K562 (cell line): Measurements from ENCODE around the gene RNF207. TPM values are rescaled to one million over a fixed set of nuclear protein-coding genes. Genes with fewer than 3 reads are reported as not detected.

ENCODE experiments used
- ATF7 ChIP-seq: fragments of 450-650 bp; IDR thresholded peaks from 2 replicates; pipeline ENCODE4 v1.7.1; 2014; ENCODE audit warnings: mild to moderate bottlenecking, moderate library complexity
- CSDE1 ChIP-seq, 2 experiments: fragments of 450-650 bp; IDR thresholded peaks; 2 replicates each; pipeline ENCODE4 v1.6.1; 2016; ENCODE audit warnings: mild to moderate bottlenecking in 1 of 2
- GABPB1 ChIP-seq: sonication (generic); formaldehyde crosslinking; IDR thresholded peaks from 2 replicates; pipeline ENCODE4 v1.8.0; 2022; ENCODE audit warnings: mild to moderate bottlenecking, missing genetic modification reagents
- KDM4B ChIP-seq, 2 experiments: fragments of 450-650 bp in 1 of 2; sonication (generic) in 1 of 2; IDR thresholded peaks; 2 replicates each; pipeline ENCODE4 v1.6.1; 2016 to 2017; ENCODE audit warnings: borderline replicate concordance in 2 of 2, antibody characterized with exemption in 1 of 2, low read depth in 1 of 2, mild to moderate bottlenecking in 1 of 2
- MCM3 ChIP-seq: fragments of 450-650 bp; IDR thresholded peaks from 2 replicates; pipeline ENCODE4 v1.6.1; 2016
- MCM5 ChIP-seq: fragments of 450-650 bp; IDR thresholded peaks from 2 replicates; pipeline ENCODE4 v1.6.1; 2016; ENCODE audit warnings: low read depth
- PML ChIP-seq: IDR thresholded peaks from 2 replicates; pipeline ENCODE4 v1.6.1; 2012; ENCODE audit warnings: low read length, inconsistent platforms
- PURB ChIP-seq: sonication (generic); formaldehyde crosslinking; IDR thresholded peaks from 2 replicates; pipeline ENCODE4 v1.9.0; 2021; ENCODE audit warnings: low read depth, mild to moderate bottlenecking, missing genetic modification reagents
- RB1 ChIP-seq: fragments of 450-650 bp; IDR thresholded peaks from 2 replicates; pipeline ENCODE4 v1.6.1; 2017; ENCODE audit warnings: low read depth, mild to moderate bottlenecking
- RFX7 ChIP-seq: fragments of 250-450 bp; sonication (Bioruptor Pico); IDR thresholded peaks from 2 replicates; pipeline ENCODE4 v1.5.1; 2021; ENCODE audit warnings: mild to moderate bottlenecking
- SETDB1 ChIP-seq: IDR thresholded peaks from one replicate; pipeline ENCODE4 v1.6.1; 2012; ENCODE audit warnings: low read length, control low read depth, inconsistent platforms
- SMARCE1 ChIP-seq: fragments of 450-650 bp; IDR thresholded peaks from 2 replicates; pipeline ENCODE4 v1.7.1; 2016; ENCODE audit warnings: mild to moderate bottlenecking
- TAF7 ChIP-seq: fragments of 450-650 bp; IDR thresholded peaks from 2 replicates; pipeline ENCODE4 v1.6.1; 2016; ENCODE audit warnings: missing genetic modification characterization, missing compliant biosample characterization
- TGIF2 ChIP-seq: sonication (generic); formaldehyde crosslinking; IDR thresholded peaks from 2 replicates; pipeline ENCODE4 v1.8.1; 2022; ENCODE audit warnings: mild to moderate bottlenecking, missing genetic modification reagents, moderate library complexity
- ZNF197 ChIP-seq: fragments of 200-800 bp; sonication (Bioruptor generic); IDR thresholded peaks from 2 replicates; pipeline ENCODE4 v1.6.1; 2016; ENCODE audit warnings: low read depth, missing genetic modification characterization, missing compliant biosample characterization
- ZNF324 ChIP-seq: fragments of 250-450 bp; sonication (Bioruptor Pico); IDR thresholded peaks from 2 replicates; pipeline ENCODE4 v1.4.0; 2020; ENCODE audit warnings: mild to moderate bottlenecking
- ZSCAN29 ChIP-seq: fragments of 450-650 bp; IDR thresholded peaks from 2 replicates; pipeline ENCODE4 v1.6.1; 2017
- ZSCAN32 ChIP-seq: fragments of 450-650 bp; formaldehyde crosslinking; IDR thresholded peaks from 2 replicates; pipeline ENCODE4 v1.4.0; 2020; ENCODE audit warnings: mild to moderate bottlenecking, moderate library complexity
- polyA plus RNA-seq, 8 experiments: library from polyadenylated mRNA; depleted of rRNA in 4 of 8; stranded (reverse) in 5 of 8; unstranded in 3 of 8; fragments of >200 nt; fragmentation: Nextera tagmentation in 2 of 8; fragmentation: Illumina TruSeq in 1 of 8; extraction: Ambion mirVana in 2 of 8; extraction: Trizol in 1 of 8; gene quantifications; 2 replicates each; pipeline versions ENCODE4 v1.2.1 to v1.2.3, GENCODE V29; 2011 to 2014; ENCODE audit warnings: inconsistent platforms in 1 of 8, missing spikeins in 1 of 8
- total RNA-seq, 7 experiments: library from RNA; depleted of rRNA in 6 of 7; stranded (reverse); fragments of >200 nt in 6 of 7; fragmentation: Illumina TruSeq in 2 of 7; extraction: Trizol in 2 of 7; gene quantifications; 2 replicates each; pipeline versions ENCODE4 v1.2.1 to v1.2.3, GENCODE V29; 2011 to 2021; ENCODE audit warnings: low replicate concordance in 1 of 7
- TF ChIP-seq, protein P1 (sequence below): fragments of 250-450 bp; sonication (Bioruptor Pico); IDR thresholded peaks from 2 replicates; pipeline ENCODE4 v1.4.0; 2020; ENCODE audit warnings: mild to moderate bottlenecking, moderate library complexity
- TF ChIP-seq, protein P2 (sequence below): IDR thresholded peaks from 3 replicates; pipeline ENCODE4 v1.6.1; 2011; ENCODE audit warnings: borderline replicate concordance, mild to moderate bottlenecking, moderate library complexity; ENCODE audit not compliant: insufficient read length; ENCODE audit errors: extremely low read depth
- TF ChIP-seq, protein P3 (sequence below): fragments of 250-450 bp; sonication (Bioruptor Pico); IDR thresholded peaks from 2 replicates; pipeline ENCODE4 v1.5.0; 2021

The RNF207 gene
- total and polyA plus RNA-seq, 9 of the 15 experiments (the other 6 are each of a cell fraction or from before 2014, with no cell fraction given) = 2.7 to 30.6 (median 12.9) TPM

DNA sequence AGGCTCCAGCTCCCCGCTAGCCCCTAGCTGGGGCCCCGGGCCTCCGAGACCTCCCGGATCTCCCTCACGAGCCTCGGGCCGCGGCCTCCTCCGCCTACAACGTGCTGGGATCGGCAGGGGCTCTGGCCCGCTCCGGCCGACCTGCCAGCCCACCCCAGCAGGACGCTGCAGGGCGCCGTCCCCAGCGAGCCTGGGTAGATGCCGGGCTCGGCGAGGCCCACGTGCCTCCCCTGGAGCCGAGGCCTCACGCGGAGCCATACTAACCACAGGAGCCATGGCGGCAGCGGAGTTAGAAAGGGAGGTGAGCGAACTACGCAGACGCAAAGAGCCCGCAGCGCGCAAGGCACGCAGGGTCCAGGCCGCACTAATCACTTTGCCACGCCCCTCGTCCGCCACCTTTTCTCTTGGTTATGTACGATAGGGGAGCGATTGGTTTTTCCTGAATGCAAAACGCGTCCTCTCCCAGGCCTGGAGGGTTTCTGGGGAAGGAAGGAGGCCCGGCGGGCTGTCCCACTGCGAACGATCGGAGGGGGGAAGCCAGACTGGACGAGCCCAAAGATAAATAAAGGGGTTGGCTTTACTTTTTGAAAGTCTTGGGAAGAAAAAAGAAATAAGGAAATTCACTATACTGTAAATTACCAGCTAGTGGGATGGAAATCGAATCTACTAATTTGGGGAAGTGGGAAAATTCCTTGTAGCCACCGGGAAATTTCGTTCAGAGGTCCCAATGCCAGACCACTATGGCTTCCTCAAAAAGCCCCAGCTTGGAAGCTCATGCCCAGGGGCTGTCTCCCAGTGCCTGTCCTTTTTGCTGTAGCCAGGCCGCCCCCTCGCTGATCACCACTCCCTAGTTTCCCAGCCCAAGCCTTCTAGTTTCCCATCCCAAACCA is 6.4 kb upstream of the RNF207 start, which contains the start of gene RPL22 (continued):
- TF ChIP-seq PURB (CRISPR knock-in tag) (no peak), MCM3 (no peak), TGIF2 (CRISPR knock-in tag) (no peak), ATF7 (peak; percentile 99), SETDB1 (no peak), ZSCAN32 (CRISPR knock-in tag) (no peak), ZSCAN29 (0 out of 2 replicates have a peak, but pooled peaks have one; percentile 48), RB1 (peak; percentile 80), ZNF324 (0 out of 2 replicates have a peak, but pooled peaks have one; percentile 35), PML (peak; percentile 88), RFX7 (CRISPR knock-in tag) (no peak), SMARCE1 (0 out of 2 replicates have a peak, but pooled peaks have one; percentile 52), CSDE1 (IDR thresholded peaks at IDR 0.05) (no peak), MCM5 (no peak), TAF7 (tag) (peak; percentile 89), ZNF197 (CRISPR knock-in tag) (no peak), GABPB1 (CRISPR knock-in tag) (peak; percentile 84), KDM4B (IDR thresholded peaks at IDR 0.05; ENCODE audit: borderline replicate concordance in 2 of 2, low read depth in 1 of 2) (no peak; a peak in 1 of 4 replicates)
- TF ChIP-seq, protein P1, sequence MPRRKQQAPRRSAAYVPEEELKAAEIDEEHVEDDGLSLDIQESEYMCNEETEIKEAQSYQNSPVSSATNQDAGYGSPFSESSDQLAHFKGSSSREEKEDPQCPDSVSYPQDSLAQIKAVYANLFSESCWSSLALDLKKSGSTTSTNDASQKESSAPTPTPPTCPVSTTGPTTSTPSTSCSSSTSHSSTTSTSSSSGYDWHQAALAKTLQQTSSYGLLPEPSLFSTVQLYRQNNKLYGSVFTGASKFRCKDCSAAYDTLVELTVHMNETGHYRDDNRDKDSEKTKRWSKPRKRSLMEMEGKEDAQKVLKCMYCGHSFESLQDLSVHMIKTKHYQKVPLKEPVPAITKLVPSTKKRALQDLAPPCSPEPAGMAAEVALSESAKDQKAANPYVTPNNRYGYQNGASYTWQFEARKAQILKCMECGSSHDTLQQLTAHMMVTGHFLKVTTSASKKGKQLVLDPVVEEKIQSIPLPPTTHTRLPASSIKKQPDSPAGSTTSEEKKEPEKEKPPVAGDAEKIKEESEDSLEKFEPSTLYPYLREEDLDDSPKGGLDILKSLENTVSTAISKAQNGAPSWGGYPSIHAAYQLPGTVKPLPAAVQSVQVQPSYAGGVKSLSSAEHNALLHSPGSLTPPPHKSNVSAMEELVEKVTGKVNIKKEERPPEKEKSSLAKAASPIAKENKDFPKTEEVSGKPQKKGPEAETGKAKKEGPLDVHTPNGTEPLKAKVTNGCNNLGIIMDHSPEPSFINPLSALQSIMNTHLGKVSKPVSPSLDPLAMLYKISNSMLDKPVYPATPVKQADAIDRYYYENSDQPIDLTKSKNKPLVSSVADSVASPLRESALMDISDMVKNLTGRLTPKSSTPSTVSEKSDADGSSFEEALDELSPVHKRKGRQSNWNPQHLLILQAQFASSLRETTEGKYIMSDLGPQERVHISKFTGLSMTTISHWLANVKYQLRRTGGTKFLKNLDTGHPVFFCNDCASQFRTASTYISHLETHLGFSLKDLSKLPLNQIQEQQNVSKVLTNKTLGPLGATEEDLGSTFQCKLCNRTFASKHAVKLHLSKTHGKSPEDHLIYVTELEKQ (CRISPR knock-in tag) = 0 out of 2 replicates have a peak, but pooled peaks have one; percentile 42
- TF ChIP-seq, protein P2, sequence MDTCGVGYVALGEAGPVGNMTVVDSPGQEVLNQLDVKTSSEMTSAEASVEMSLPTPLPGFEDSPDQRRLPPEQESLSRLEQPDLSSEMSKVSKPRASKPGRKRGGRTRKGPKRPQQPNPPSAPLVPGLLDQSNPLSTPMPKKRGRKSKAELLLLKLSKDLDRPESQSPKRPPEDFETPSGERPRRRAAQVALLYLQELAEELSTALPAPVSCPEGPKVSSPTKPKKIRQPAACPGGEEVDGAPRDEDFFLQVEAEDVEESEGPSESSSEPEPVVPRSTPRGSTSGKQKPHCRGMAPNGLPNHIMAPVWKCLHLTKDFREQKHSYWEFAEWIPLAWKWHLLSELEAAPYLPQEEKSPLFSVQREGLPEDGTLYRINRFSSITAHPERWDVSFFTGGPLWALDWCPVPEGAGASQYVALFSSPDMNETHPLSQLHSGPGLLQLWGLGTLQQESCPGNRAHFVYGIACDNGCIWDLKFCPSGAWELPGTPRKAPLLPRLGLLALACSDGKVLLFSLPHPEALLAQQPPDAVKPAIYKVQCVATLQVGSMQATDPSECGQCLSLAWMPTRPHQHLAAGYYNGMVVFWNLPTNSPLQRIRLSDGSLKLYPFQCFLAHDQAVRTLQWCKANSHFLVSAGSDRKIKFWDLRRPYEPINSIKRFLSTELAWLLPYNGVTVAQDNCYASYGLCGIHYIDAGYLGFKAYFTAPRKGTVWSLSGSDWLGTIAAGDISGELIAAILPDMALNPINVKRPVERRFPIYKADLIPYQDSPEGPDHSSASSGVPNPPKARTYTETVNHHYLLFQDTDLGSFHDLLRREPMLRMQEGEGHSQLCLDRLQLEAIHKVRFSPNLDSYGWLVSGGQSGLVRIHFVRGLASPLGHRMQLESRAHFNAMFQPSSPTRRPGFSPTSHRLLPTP = no peak
- TF ChIP-seq, protein P3, sequence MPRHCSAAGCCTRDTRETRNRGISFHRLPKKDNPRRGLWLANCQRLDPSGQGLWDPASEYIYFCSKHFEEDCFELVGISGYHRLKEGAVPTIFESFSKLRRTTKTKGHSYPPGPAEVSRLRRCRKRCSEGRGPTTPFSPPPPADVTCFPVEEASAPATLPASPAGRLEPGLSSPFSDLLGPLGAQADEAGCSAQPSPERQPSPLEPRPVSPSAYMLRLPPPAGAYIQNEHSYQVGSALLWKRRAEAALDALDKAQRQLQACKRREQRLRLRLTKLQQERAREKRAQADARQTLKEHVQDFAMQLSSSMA (CRISPR knock-in tag) = peak; percentile 46; the same call in 1 of the 2 replicates
